DOHH2 (cell line): ENCODE results near the gene DIS3.
"Not testable (repeated sequence)": the region's sequence is repeated elsewhere in the genome, so short reads cannot be mapped to it uniquely, and the experiment has no call there.

Experiments used
- H3F3A ChIP-seq: fragments of 200-600 bp; sonication (generic), shearing (Covaris generic); 2 replicates; pipeline ENCODE4 v1.6.0; 2016; ENCODE audit warnings: antibody characterized with exemption, mild to moderate bottlenecking; ENCODE audit not compliant: control insufficient read depth, insufficient read depth
- H3K27ac ChIP-seq: fragments of 200-600 bp; sonication (generic); 2 replicates; pipeline ENCODE4 v1.5.1; 2014; ENCODE audit warnings: low read depth, mild to moderate bottlenecking, low read length, moderate library complexity
- H3K27me3 ChIP-seq: fragments of 200-600 bp; sonication (generic); 2 replicates; pipeline ENCODE4 v1.6.1; 2014; ENCODE audit warnings: mild to moderate bottlenecking, low read length, mixed read lengths; ENCODE audit not compliant: control insufficient read depth
- H3K36me3 ChIP-seq: fragments of 200-600 bp; sonication (generic); 2 replicates; pipeline ENCODE4 v1.6.1; 2014; ENCODE audit warnings: mild to moderate bottlenecking, low read length, moderate library complexity, mixed read lengths; ENCODE audit not compliant: control insufficient read depth
- H3K4me1 ChIP-seq: fragments of 200-600 bp; sonication (generic); 2 replicates; pipeline ENCODE4 v1.6.1; 2014; ENCODE audit warnings: mild to moderate bottlenecking, low read length, mixed read lengths; ENCODE audit not compliant: control insufficient read depth
- H3K4me2 ChIP-seq: fragments of 200-600 bp; sonication (generic); 2 replicates; pipeline ENCODE4 v1.6.0; 2014; ENCODE audit warnings: mild to moderate bottlenecking, low read length, moderate library complexity
- H3K4me3 ChIP-seq: fragments of 200-600 bp; sonication (generic); 2 replicates; pipeline ENCODE4 v1.5.1; 2014; ENCODE audit warnings: mild to moderate bottlenecking, low read length, mixed read lengths
- H3K79me2 ChIP-seq: fragments of 200-600 bp; sonication (generic); 2 replicates; pipeline ENCODE4 v1.6.1; 2014; ENCODE audit warnings: mild to moderate bottlenecking, low read length, mixed read lengths; ENCODE audit not compliant: control insufficient read depth
- H3K9me2 ChIP-seq: fragments of 200-600 bp; sonication (generic); replicated peaks from 2 replicates; pipeline ENCODE4 v1.6.1; 2014; ENCODE audit warnings: mild to moderate bottlenecking, low read length, mixed read lengths; ENCODE audit not compliant: control insufficient read depth
- H3K9me3 ChIP-seq: fragments of 200-600 bp; sonication (generic); 2 replicates; pipeline ENCODE4 v1.6.1; 2014; ENCODE audit warnings: antibody characterized with exemption, low read length, mixed read lengths; ENCODE audit not compliant: control insufficient read depth, insufficient read depth
- H4K20me1 ChIP-seq: fragments of 200-600 bp; sonication (generic); 2 replicates; pipeline ENCODE4 v1.6.0; 2014; ENCODE audit warnings: low read depth, mild to moderate bottlenecking, antibody characterized with exemption, low read length, moderate library complexity; ENCODE audit not compliant: control insufficient read depth, insufficient read depth
- CTCF ChIP-seq: fragments of 200-600 bp; sonication (generic); IDR thresholded peaks from one replicate; pipeline ENCODE4 v1.5.1; 2014; ENCODE audit warnings: antibody characterized with exemption, mild to moderate bottlenecking, low read depth, low read length; ENCODE audit not compliant: poor library complexity, severe bottlenecking
- EZH2phosphoT487 ChIP-seq: fragments of 200-600 bp; sonication (generic); IDR thresholded peaks from 2 replicates; pipeline ENCODE4 v1.6.1; 2017; ENCODE audit warnings: borderline replicate concordance, mild to moderate bottlenecking, antibody characterized with exemption, low read length, moderate library complexity, mixed read lengths

DIS3 gene

DNA sequence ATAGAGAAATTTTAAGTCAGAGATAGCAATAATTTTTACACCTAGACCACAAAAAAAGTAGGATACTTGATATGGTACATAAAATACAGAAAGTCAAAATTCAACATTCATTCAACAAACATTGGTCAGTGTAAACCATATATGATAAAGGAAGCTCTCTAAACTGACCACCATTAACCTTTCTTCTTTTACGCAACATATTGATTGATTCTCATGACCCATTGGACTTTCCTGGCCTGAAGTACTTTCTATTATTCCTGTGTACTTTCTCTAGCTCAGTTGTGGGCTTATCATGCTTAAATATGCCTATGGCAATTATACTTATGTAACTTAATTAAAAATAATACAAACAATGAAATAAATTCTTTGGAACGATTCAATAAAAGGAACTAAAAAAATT, 10.9 kb upstream of the DIS3 start:
- Histone ChIP-seq H4K20me1 (no peaks in the 10 kb centered on the region), H3K27me3 (no peaks in the 10 kb centered on the region), H3K9me3 (no peaks in the 10 kb centered on the region), H3K36me3 (peaks cover 84% of the 10 kb centered on the region), H3K4me1 (no peaks in the 10 kb centered on the region), H3K79me2 (peaks cover 42% of the 10 kb centered on the region), H3K27ac (no peak overlapping the region), H3K9me2 (no peaks in the 10 kb centered on the region), H3K4me3 (no peak overlapping the region), H3K4me2 (no peak overlapping the region), H3F3A (no peaks in the 10 kb centered on the region; the same call in 1 of the 2 replicates)
- TF ChIP-seq EZH2phosphoT487 (no peak), CTCF (no peak)

- peaks cover 75% of the 10 kb centered on the region for H3K36me3 ChIP-seq
- H3K4me2 ChIP-seq = no peak overlapping the region
- peaks cover 3% of the 10 kb centered on the region; the same call in 1 of the 2 replicates for H4K20me1 ChIP-seq
- H3K9me2 ChIP-seq = no peaks in the 10 kb centered on the region
- H3K27me3 ChIP-seq = no peaks in the 10 kb centered on the region
- H3K79me2 ChIP-seq = peaks cover 76% of the 10 kb centered on the region
- H3K4me1 ChIP-seq = peaks cover 12% of the 10 kb centered on the region
- no peaks in the 10 kb centered on the region for H3K9me3 ChIP-seq
- TF ChIP-seq CTCF = no peak
- no peak for TF ChIP-seq EZH2phosphoT487
- H3K4me3 ChIP-seq = no peak overlapping the region
- H3F3A ChIP-seq = no peaks in the 10 kb centered on the region; the same call in 1 of the 2 replicates
- H3K27ac ChIP-seq = no peak overlapping the region
Measured at GRCh38 chr13:72788831-72789230, 7.1 kb upstream of the DIS3 start.

DNA sequence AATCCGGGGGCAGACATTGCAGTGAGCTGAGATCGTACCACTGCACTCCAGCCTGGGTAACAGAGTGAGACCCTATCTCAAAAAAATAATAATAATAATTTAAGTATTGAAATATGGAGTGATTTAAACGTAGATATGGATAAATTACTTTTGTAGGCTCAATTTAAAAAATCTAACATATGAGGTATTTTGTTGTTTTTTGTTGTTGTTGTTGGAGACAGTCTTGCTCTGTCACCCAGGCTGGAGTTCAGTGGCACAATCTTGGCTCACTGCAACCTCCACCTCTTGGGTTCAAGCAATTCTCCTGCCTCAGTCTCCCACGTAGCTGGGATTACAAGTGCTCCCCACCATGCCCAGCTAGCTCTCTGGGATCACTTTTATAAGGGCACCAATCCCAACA, 3.0 kb upstream of the DIS3 start:
- H4K20me1 ChIP-seq = peaks cover 15% of the 10 kb centered on the region
- H3K36me3 ChIP-seq = peaks cover 62% of the 10 kb centered on the region
- not testable (repeated sequence) for H3K27me3 ChIP-seq, H3F3A ChIP-seq, H3K9me3 ChIP-seq, H3K9me2 ChIP-seq, H3K4me3 ChIP-seq, H3K4me2 ChIP-seq, H3K27ac ChIP-seq
- H3K4me1 ChIP-seq = peaks cover 27% of the 10 kb centered on the region
- peaks cover 97% of the 10 kb centered on the region for H3K79me2 ChIP-seq

- Histone ChIP-seq H3K4me3 (peak overlapping the region; percentile 87), H3K27ac (peak overlapping the region; percentile 77), H3K27me3 (no peaks in the 10 kb centered on the region), H3F3A (no peaks in the 10 kb centered on the region; the same call in 1 of the 2 replicates), H3K4me2 (peak overlapping the region; percentile 72), H3K9me3 (no peaks in the 10 kb centered on the region), H3K4me1 (peaks cover 34% of the 10 kb centered on the region), H3K9me2 (no peaks in the 10 kb centered on the region), H4K20me1 (peaks cover 15% of the 10 kb centered on the region), H3K79me2 (peaks cover 97% of the 10 kb centered on the region), H3K36me3 (peaks cover 68% of the 10 kb centered on the region)
- TF ChIP-seq EZH2phosphoT487 (no peak), CTCF (no peak)
Measured at GRCh38 chr13:72782717-72783116, 1.0 kb upstream of the DIS3 start.
